Fibroblast of skin of scalp (primary cell): ENCODE measurements around the gene PTGES3.

ENCODE experiments used
- DNase-seq: peaks from one replicate; pipeline ENCODE4 v3.0.0-alpha.2; 2013

Gene PTGES3

GRCh38 chr12:56628671-56629458, 59.2 kb downstream of the PTGES3 start:
- peak; percentile 36 for DNase-seq

GRCh38 chr12:56626701-56627100, 61.4 kb downstream of the PTGES3 start:
- DNase-seq: no peak

GRCh38 chr12:56622535-56622934, 65.5 kb downstream of the PTGES3 start:
- no peak for DNase-seq

GRCh38 chr12:56616925-56617324, 71.2 kb downstream of the PTGES3 start:
- DNase-seq: no peak

GRCh38 chr12:56616244-56616643, 71.8 kb downstream of the PTGES3 start:
- no peak for DNase-seq

DNA sequence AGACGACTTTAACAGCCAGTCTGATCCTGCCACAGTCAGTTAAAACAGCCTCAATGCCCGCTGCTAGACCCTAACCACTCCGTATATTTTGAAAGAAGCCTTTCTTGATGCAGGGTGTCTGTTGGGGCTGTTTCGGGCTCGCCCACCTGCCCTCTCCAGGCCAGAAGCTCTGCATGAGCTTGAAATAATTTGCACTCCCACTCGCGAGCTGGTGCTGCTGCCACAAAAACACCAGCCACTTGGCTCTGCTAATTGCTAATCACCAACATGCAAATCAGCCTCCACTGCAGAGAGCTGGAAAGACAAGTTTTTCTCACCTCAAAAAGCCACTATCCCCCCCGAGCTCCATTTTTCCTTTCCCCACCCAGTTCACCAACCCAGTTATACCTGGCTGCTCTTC, 73.5 kb downstream of the PTGES3 start:
- no peak for DNase-seq
